Immature natural killer cell (primary cell): Measurements from ENCODE around the gene ATP6V0A1. TPM values are rescaled to one million over a fixed set of nuclear protein-coding genes. Genes with fewer than 3 reads are reported as not detected.
A peak's percentile ranks its signal among the peaks of the same experiment; 100 is the strongest.
"Not testable (repeated sequence)": the region's sequence is repeated elsewhere in the genome, so short reads cannot be mapped to it uniquely, and the experiment has no call there.

ENCODE experiments used
- DNase-seq, 3 donors: peaks; one replicate each; pipeline ENCODE4 v3.0.0; 2022; ENCODE audit warnings: mixed read lengths in 1 of 3
- H3K27ac Mint-ChIP-seq, 6 donors: one replicate each; pipeline ENCODE4 v1.8.0; 2020; ENCODE audit warnings: mixed read lengths in 6 of 6, mild to moderate bottlenecking in 5 of 6, inconsistent platforms in 4 of 6, moderate library complexity in 3 of 6
- H3K27me3 Mint-ChIP-seq, 3 donors: one replicate each; pipeline ENCODE4 v1.8.0; 2020 to 2021; ENCODE audit warnings: low read depth in 3 of 3, mild to moderate bottlenecking in 3 of 3, mixed read lengths in 3 of 3, moderate library complexity in 3 of 3, inconsistent platforms in 1 of 3
- H3K36me3 Mint-ChIP-seq, 3 donors: one replicate each; pipeline ENCODE4 v1.8.0; 2020; ENCODE audit warnings: mixed read lengths in 3 of 3, inconsistent platforms in 2 of 3, mild to moderate bottlenecking in 2 of 3
- H3K4me1 Mint-ChIP-seq, 2 donors: one replicate each; pipeline ENCODE4 v1.8.0; 2020; ENCODE audit warnings: inconsistent platforms in 2 of 2, mild to moderate bottlenecking in 2 of 2, mixed read lengths in 2 of 2, moderate library complexity in 1 of 2
- H3K4me3 Mint-ChIP-seq, 5 donors: one replicate each; pipeline ENCODE4 v1.8.0; 2020; ENCODE audit warnings: mild to moderate bottlenecking in 5 of 5, mixed read lengths in 5 of 5, inconsistent platforms in 3 of 5, moderate library complexity in 3 of 5
- H3K9me3 Mint-ChIP-seq, 6 donors: one replicate each; pipeline ENCODE4 v1.8.0; 2020; ENCODE audit warnings: mild to moderate bottlenecking in 6 of 6, mixed read lengths in 6 of 6, inconsistent platforms in 4 of 6, moderate library complexity in 3 of 6
- polyA plus RNA-seq, 3 donors: library from polyadenylated mRNA; unstranded; fragments of 300-500 nt; fragmentation: Illumina TruSeq; gene quantifications; one replicate each; pipeline ENCODE4 v1.2.3, GENCODE V29; 2021

Gene ATP6V0A1
- polyA plus RNA-seq, 3 donors from 2014 or later: 0.76 to 4.2 (median 1.4) TPM

GRCh38 chr17:42422958-42423712 is 35.5 kb upstream of the ATP6V0A1 start, which contains the start of gene CAVIN1:
TSS of gene CAVIN1 (minus strand) at chr17:42423256. CDS start at chr17:42423097, 159 bp downstream.
- H3K27me3 Mint-ChIP-seq: peaks cover 15 to 34% (median 33%) of the 10 kb centered on the region in 3 donors
- DNase-seq: no peak
- H3K36me3 Mint-ChIP-seq: peaks cover 0 to 7% (median 3%) of the 10 kb centered on the region in 3 donors
- peak within 1 kb of the TSS in 1 of 6 donors; percentile 24 for H3K27ac Mint-ChIP-seq
- H3K9me3 Mint-ChIP-seq: no peaks in the 10 kb centered on the region
- peak within 1 kb of the TSS; percentile 59 to 85 (median 69) for H3K4me3 Mint-ChIP-seq
- H3K4me1 Mint-ChIP-seq: peaks cover 6 to 11% of the 10 kb centered on the region in 2 donors

GRCh38 chr17:42423766-42424165 is 34.9 kb upstream of the ATP6V0A1 start:
- Mint-ChIP-seq H3K9me3 (no peaks in the 10 kb centered on the region), H3K4me1 (peaks cover 6 to 11% of the 10 kb centered on the region in 2 donors), H3K27ac (no peak overlapping the region), H3K27me3 (peaks cover 15 to 38% (median 34%) of the 10 kb centered on the region in 3 donors), H3K36me3 (peaks cover 0 to 7% (median 3%) of the 10 kb centered on the region in 3 donors), H3K4me3 (no peak overlapping the region)
- DNase-seq: no peak

GRCh38 chr17:42424991-42425610 is 33.6 kb upstream of the ATP6V0A1 start:
- H3K27ac Mint-ChIP-seq: no peak overlapping the region
- no peak for DNase-seq
- H3K4me1 Mint-ChIP-seq: peaks cover 6 to 11% of the 10 kb centered on the region in 2 donors
- H3K27me3 Mint-ChIP-seq: peaks cover 9 to 33% (median 33%) of the 10 kb centered on the region in 3 donors
- H3K9me3 Mint-ChIP-seq: no peaks in the 10 kb centered on the region
- H3K4me3 Mint-ChIP-seq: no peak overlapping the region
- peaks cover 0 to 7% (median 3%) of the 10 kb centered on the region in 3 donors for H3K36me3 Mint-ChIP-seq

GRCh38 chr17:42428141-42428944 is 30.3 kb upstream of the ATP6V0A1 start:
- peaks cover 7 to 23% (median 22%) of the 10 kb centered on the region in 3 donors for H3K27me3 Mint-ChIP-seq
- DNase-seq: peak; percentile 42 to 53 (median 44)
- no peak overlapping the region for H3K4me3 Mint-ChIP-seq
- H3K27ac Mint-ChIP-seq: no peak overlapping the region
- H3K36me3 Mint-ChIP-seq: no peaks in the 10 kb centered on the region
- peaks cover 0 to under 1% of the 10 kb centered on the region in 2 donors for H3K4me1 Mint-ChIP-seq
- no peaks in the 10 kb centered on the region for H3K9me3 Mint-ChIP-seq

GRCh38 chr17:42429726-42430447 is 28.8 kb upstream of the ATP6V0A1 start:
- H3K36me3 Mint-ChIP-seq: no peaks in the 10 kb centered on the region
- no peak overlapping the region for H3K4me3 Mint-ChIP-seq
- no peak for DNase-seq
- H3K4me1 Mint-ChIP-seq: no peaks in the 10 kb centered on the region
- peaks cover 3 to 15% (median 13%) of the 10 kb centered on the region in 3 donors for H3K27me3 Mint-ChIP-seq
- H3K27ac Mint-ChIP-seq: no peak overlapping the region
- no peaks in the 10 kb centered on the region for H3K9me3 Mint-ChIP-seq

GRCh38 chr17:42431758-42432161 is 26.9 kb upstream of the ATP6V0A1 start:
- H3K4me3 Mint-ChIP-seq: no peak overlapping the region
- H3K9me3 Mint-ChIP-seq: no peaks in the 10 kb centered on the region
- H3K4me1 Mint-ChIP-seq: no peaks in the 10 kb centered on the region
- H3K36me3 Mint-ChIP-seq: no peaks in the 10 kb centered on the region
- peak overlapping the region in 1 of 6 donors; percentile 26 for H3K27ac Mint-ChIP-seq
- H3K27me3 Mint-ChIP-seq: peaks cover 2 to 15% (median 8%) of the 10 kb centered on the region in 3 donors
- DNase-seq: no peak

- no peak overlapping the region for H3K4me3 Mint-ChIP-seq
- H3K27me3 Mint-ChIP-seq: peaks cover 0 to 8% (median 4%) of the 10 kb centered on the region in 3 donors
- peaks cover 2 to 4% of the 10 kb centered on the region in 2 donors for H3K4me1 Mint-ChIP-seq
- no peak overlapping the region for H3K27ac Mint-ChIP-seq
- no peaks in the 10 kb centered on the region for H3K9me3 Mint-ChIP-seq
- H3K36me3 Mint-ChIP-seq: no peaks in the 10 kb centered on the region
- no peak for DNase-seq
These were observed 22.3 kb upstream of the ATP6V0A1 start for GRCh38 chr17:42436391-42436790.

- Mint-ChIP-seq H3K36me3 (no peaks in the 10 kb centered on the region), H3K4me3 (no peak overlapping the region), H3K27me3 (peaks cover 5 to 10% (median 9%) of the 10 kb centered on the region in 3 donors), H3K4me1 (peaks cover 8 to 10% of the 10 kb centered on the region in 2 donors), H3K9me3 (no peaks in the 10 kb centered on the region), H3K27ac (no peak overlapping the region)
- DNase-seq: peak; percentile 33 to 46 (median 36)
These were observed 19.8 kb upstream of the ATP6V0A1 start for GRCh38 chr17:42438600-42439567.

GRCh38 chr17:42441371-42442195 is 17.1 kb upstream of the ATP6V0A1 start:
- H3K4me3 Mint-ChIP-seq: peak overlapping the region in 2 of 5 donors; percentile 18 to 71
- H3K27ac Mint-ChIP-seq: no peak overlapping the region
- peaks cover 8 to 10% of the 10 kb centered on the region in 2 donors for H3K4me1 Mint-ChIP-seq
- H3K9me3 Mint-ChIP-seq: no peaks in the 10 kb centered on the region
- DNase-seq: peak in 2 of 3 donors; percentile 16 to 29
- H3K36me3 Mint-ChIP-seq: no peaks in the 10 kb centered on the region
- H3K27me3 Mint-ChIP-seq: peaks cover 5 to 11% (median 9%) of the 10 kb centered on the region in 3 donors

- H3K27ac Mint-ChIP-seq: peak overlapping the region in 1 of 6 donors; percentile 37
- peaks cover 5 to 11% (median 9%) of the 10 kb centered on the region in 3 donors for H3K27me3 Mint-ChIP-seq
- peaks cover 8 to 10% of the 10 kb centered on the region in 2 donors for H3K4me1 Mint-ChIP-seq
- no peaks in the 10 kb centered on the region for H3K36me3 Mint-ChIP-seq
- DNase-seq: no peak
- H3K9me3 Mint-ChIP-seq: no peaks in the 10 kb centered on the region
- peak overlapping the region in 1 of 5 donors; percentile 71 for H3K4me3 Mint-ChIP-seq
These were observed 16.5 kb upstream of the ATP6V0A1 start for GRCh38 chr17:42442196-42442565.

- H3K4me3 Mint-ChIP-seq, H3K9me3 Mint-ChIP-seq, H3K36me3 Mint-ChIP-seq, H3K4me1 Mint-ChIP-seq, H3K27ac Mint-ChIP-seq, DNase-seq: not testable (repeated sequence)
- peaks cover 2 to 12% (median 8%) of the 10 kb centered on the region in 3 donors for H3K27me3 Mint-ChIP-seq
These were observed 9.5 kb upstream of the ATP6V0A1 start for GRCh38 chr17:42449176-42449575.
